K562 (cell line): ENCODE data around the gene PALLD. TPM values are rescaled to one million over a fixed set of nuclear protein-coding genes. Genes with fewer than 3 reads are reported as not detected.

Experiments used
- ATAC-seq: fragments of 200-7000 bp; cut with Tn5 transposase; 3 replicates; pipeline ENCODE4 v1.9.1; 2020; ENCODE audit warnings: moderate library complexity
- BruUV-seq: library from RNA; stranded (reverse); fragments of 400-500 nt; replicated peaks from 2 replicates; lab custom pipeline; 2021; lab: Mats Ljungman, UMichigan
- CTCF ChIA-PET: fragments of 300-600 bp; formaldehyde crosslinking; extraction: SDS; loops from one replicate; lab custom pipeline; 2021; ENCODE audit warnings: low intra/inter-chr PET ratio; lab: Yijun Ruan, JAX
- POLR2A ChIA-PET: fragments of 300-600, 350-650 bp; sonication (Branson Sonifier 250); formaldehyde crosslinking; extraction: SDS; loops from one replicate; lab custom pipeline; 2021; ENCODE audit warnings: antibody characterized with exemption, inconsistent platforms; lab: Yijun Ruan, JAX
- DNase-seq, 4 experiments: peaks; one replicate each; pipeline versions ENCODE4 v3.0.0 to v3.0.0-alpha.2; 2011 to 2018; ENCODE audit warnings: low spot score in 3 of 4, mixed read lengths in 3 of 4; ENCODE audit errors: extremely low read depth in 1 of 4
- FAIRE-seq: peaks from 2 replicates; lab custom pipeline; 2011; peaks lifted over from hg19 to GRCh38; lab: Jason Lieb, UNC
- H2AFZ ChIP-seq: 2 replicates; pipeline ENCODE4 v1.6.0; 2011; ENCODE audit warnings: low read depth, low read length, control low read depth, inconsistent platforms
- H3K27ac ChIP-seq: fragments of 200-600 bp; 3 replicates; pipeline ENCODE4 v1.8.0; 2011; ENCODE audit warnings: low read depth, mild to moderate bottlenecking, control low read depth, inconsistent platforms, low read length, moderate library complexity, mixed read lengths; ENCODE audit errors: extremely low read depth
- H3K27me3 ChIP-seq, 2 experiments: fragments of 300-600 bp in 1 of 2; 2 replicates in 1 of 2; 3 replicates in 1 of 2; pipeline versions ENCODE4 v1.6.0 to v1.8.0; 2011; ENCODE audit warnings: inconsistent platforms in 2 of 2, low read length in 2 of 2, mild to moderate bottlenecking in 1 of 2, mixed read lengths in 1 of 2, moderate library complexity in 1 of 2; ENCODE audit not compliant: control insufficient read depth in 2 of 2, insufficient read depth in 2 of 2
- H3K36me3 ChIP-seq: fragments of 300-600 bp; 3 replicates; pipeline ENCODE4 v1.8.0; 2011; ENCODE audit warnings: mild to moderate bottlenecking, low read length, inconsistent platforms; ENCODE audit not compliant: control insufficient read depth, insufficient read depth
- H3K4me1 ChIP-seq, 2 experiments: fragments of 200-600 bp in 1 of 2; replicated peaks in 1 of 2; 2 replicates in 1 of 2; 3 replicates in 1 of 2; pipeline versions ENCODE4 v1.5.1 to v1.8.0; 2011; ENCODE audit warnings: inconsistent platforms in 2 of 2, low read length in 2 of 2, mild to moderate bottlenecking in 1 of 2, mixed read lengths in 1 of 2, moderate library complexity in 1 of 2; ENCODE audit not compliant: control insufficient read depth in 2 of 2, insufficient read depth in 2 of 2
- H3K4me2 ChIP-seq: 2 replicates; pipeline ENCODE4 v1.6.1; 2011; ENCODE audit warnings: low read length, control low read depth, inconsistent platforms, mixed read lengths; ENCODE audit not compliant: insufficient read depth
- H3K4me3 ChIP-seq: fragments of 200-600 bp; sonication (generic), shearing (Covaris generic); 2 replicates; pipeline ENCODE4 v1.5.1; 2016; ENCODE audit warnings: control low read depth, inconsistent platforms
- H3K79me2 ChIP-seq: fragments of 200-600 bp; 3 replicates; pipeline ENCODE4 v1.8.0; 2011; ENCODE audit warnings: low read length, inconsistent platforms; ENCODE audit not compliant: control insufficient read depth, insufficient read depth
- H3K9ac ChIP-seq, 2 experiments: 2 replicates each; pipeline versions ENCODE4 v1.6.0 to v1.6.1; 2011; ENCODE audit warnings: low read depth in 2 of 2, low read length in 2 of 2, control low read depth in 1 of 2, inconsistent platforms in 1 of 2, mild to moderate bottlenecking in 1 of 2, mixed read lengths in 1 of 2; ENCODE audit not compliant: insufficient read depth in 1 of 2
- H3K9me1 ChIP-seq: one replicate; pipeline ENCODE4 v1.6.0; 2011; ENCODE audit warnings: inconsistent platforms, mild to moderate bottlenecking, low read length, moderate library complexity; ENCODE audit not compliant: control insufficient read depth, insufficient read depth
- H3K9me3 ChIP-seq: replicated peaks from 2 replicates; pipeline ENCODE4 v1.5.1; 2011; ENCODE audit warnings: low read depth, low read length, inconsistent platforms; ENCODE audit not compliant: control insufficient read depth, insufficient read depth
- H4K20me1 ChIP-seq: replicated peaks from 2 replicates; pipeline ENCODE4 v1.6.1; 2011; ENCODE audit warnings: low read length, inconsistent platforms, mixed read lengths; ENCODE audit not compliant: control insufficient read depth, insufficient read depth
- CAMTA2 ChIP-seq: fragments of 250-450 bp; sonication (Bioruptor Pico); conservative IDR thresholded peaks from 2 replicates; pipeline ENCODE4 v1.5.1; 2022
- CBFB ChIP-seq: sonication (generic); formaldehyde crosslinking; IDR thresholded peaks from 2 replicates; pipeline ENCODE4 v1.4.0; 2020; ENCODE audit warnings: mild to moderate bottlenecking, missing genetic modification reagents
- CHD1 ChIP-seq: fragments of 200-600 bp; sonication (generic); IDR thresholded peaks from one replicate; pipeline ENCODE4 v1.6.1; 2012; ENCODE audit warnings: mild to moderate bottlenecking, moderate library complexity, low read length, inconsistent platforms
- ETV6 ChIP-seq, 3 experiments: fragments of 150-350 bp in 1 of 3; sonication (generic) in 1 of 3; formaldehyde crosslinking in 1 of 3; IDR thresholded peaks; 2 replicates each; pipeline versions ENCODE4 v1.6.1 to v1.8.0; 2014 to 2022; ENCODE audit warnings: borderline replicate concordance in 2 of 3, low read depth in 2 of 3, antibody characterized with exemption in 1 of 3, low read length in 1 of 3, mild to moderate bottlenecking in 1 of 3, missing genetic modification reagents in 1 of 3
- HDAC3 ChIP-seq: fragments of 450-650 bp; IDR thresholded peaks from 2 replicates; pipeline ENCODE4 v1.6.1; 2018; ENCODE audit warnings: borderline replicate concordance, mild to moderate bottlenecking, moderate library complexity; ENCODE audit not compliant: partially characterized antibody
- HNRNPLL ChIP-seq: fragments of 200-400 bp; formaldehyde crosslinking; IDR thresholded peaks from 2 replicates; pipeline ENCODE4 v1.6.1; 2017; ENCODE audit warnings: low read length, low read depth, mild to moderate bottlenecking; ENCODE audit not compliant: poor library complexity, severe bottlenecking
- MAFK ChIP-seq: IDR thresholded peaks from 2 replicates; pipeline ENCODE4 v1.6.1; 2011; ENCODE audit warnings: low read length, improper control_type of control experiment
- POLR2AphosphoS5 ChIP-seq: IDR thresholded peaks from 2 replicates; pipeline ENCODE4 v1.6.1; 2011; ENCODE audit warnings: mild to moderate bottlenecking, low read depth, low read length, moderate library complexity; ENCODE audit not compliant: control insufficient read depth, insufficient read depth
- RFX1 ChIP-seq: fragments of 450-650 bp; IDR thresholded peaks from 2 replicates; pipeline ENCODE4 v1.6.1; 2016; ENCODE audit warnings: mild to moderate bottlenecking, moderate library complexity
- TAL1 ChIP-seq: fragments of 450-650 bp; IDR thresholded peaks from 2 replicates; pipeline ENCODE4 v1.6.1; 2016; ENCODE audit warnings: mild to moderate bottlenecking
- ZFP30 ChIP-seq: fragments of 250-450 bp; sonication (Bioruptor Pico); IDR thresholded peaks from 2 replicates; pipeline ENCODE4 v1.8.0; 2022; ENCODE audit warnings: moderate library complexity, mild to moderate bottlenecking, inconsistent platforms, borderline replicate concordance
- WGBS: fragments of 100-300 bp; shearing (Covaris generic); methylation state at CpG from one replicate; pipeline ENCODE4 v1.1.6; 2016; ENCODE audit warnings: low coverage, mixed read lengths; ENCODE audit not compliant: insufficient coverage; ENCODE audit errors: missing lambda C conversion rate; 5-methylcytosine and 5-hydroxymethylcytosine counted together
- in situ Hi-C: fragments of 300-500 bp; cut with MboI; formaldehyde crosslinking; loops from 4 replicates; pipeline ENCODE4 v1.15.0; 2018; ENCODE audit warnings: inconsistent platforms, mixed read lengths
- intact Hi-C: fragments of 100-400 bp; cut with micrococcal nuclease; formaldehyde crosslinking; loops from 2 replicates; pipeline ENCODE4 v1.14.2; 2022
- polyA plus RNA-seq, 8 experiments: library from polyadenylated mRNA; depleted of rRNA in 4 of 8; stranded (reverse) in 5 of 8; unstranded in 3 of 8; fragments of >200 nt; fragmentation: Nextera tagmentation in 2 of 8; fragmentation: Illumina TruSeq in 1 of 8; extraction: Ambion mirVana in 2 of 8; extraction: Trizol in 1 of 8; gene quantifications; 2 replicates each; pipeline versions ENCODE4 v1.2.1 to v1.2.3, GENCODE V29; 2011 to 2014; ENCODE audit warnings: inconsistent platforms in 1 of 8, missing spikeins in 1 of 8
- total RNA-seq, 7 experiments: library from RNA; depleted of rRNA in 6 of 7; stranded (reverse); fragments of >200 nt in 6 of 7; fragmentation: Illumina TruSeq in 2 of 7; extraction: Trizol in 2 of 7; gene quantifications; 2 replicates each; pipeline versions ENCODE4 v1.2.1 to v1.2.3, GENCODE V29; 2011 to 2021; ENCODE audit warnings: low replicate concordance in 1 of 7
- TF ChIP-seq, protein P1 (sequence below): IDR thresholded peaks from 2 replicates; pipeline ENCODE4 v1.6.1; 2011; ENCODE audit warnings: borderline replicate concordance, low read depth, mild to moderate bottlenecking, moderate library complexity, low read length; ENCODE audit not compliant: insufficient read depth, poor library complexity, severe bottlenecking
- TF ChIP-seq, protein P2 (sequence below): IDR thresholded peaks from 2 replicates; pipeline ENCODE4 v1.6.1; 2016; ENCODE audit warnings: missing genetic modification characterization, missing compliant biosample characterization
- TF ChIP-seq, protein P3 (sequence below): fragments of 250-450 bp; sonication (Bioruptor Pico); IDR thresholded peaks from 2 replicates; pipeline ENCODE4 v1.5.0; 2022; ENCODE audit warnings: mild to moderate bottlenecking
- TF ChIP-seq, protein P4 (sequence below), 2 experiments: fragments of 250-450 bp in 1 of 2; fragments of 450-650 bp in 1 of 2; sonication (Bioruptor Pico) in 1 of 2; IDR thresholded peaks; 2 replicates each; pipeline versions ENCODE4 v1.6.1 to v1.8.0; 2016 to 2021; ENCODE audit warnings: mild to moderate bottlenecking in 2 of 2, moderate library complexity in 2 of 2, missing compliant biosample characterization in 1 of 2, missing genetic modification characterization in 1 of 2

The PALLD gene
- total and polyA plus RNA-seq, 9 of the 15 experiments (the other 6 are each of a cell fraction or from before 2014, with no cell fraction given) = 0.01 to 0.35 (median 0.06) TPM; not detected in 3

DNA sequence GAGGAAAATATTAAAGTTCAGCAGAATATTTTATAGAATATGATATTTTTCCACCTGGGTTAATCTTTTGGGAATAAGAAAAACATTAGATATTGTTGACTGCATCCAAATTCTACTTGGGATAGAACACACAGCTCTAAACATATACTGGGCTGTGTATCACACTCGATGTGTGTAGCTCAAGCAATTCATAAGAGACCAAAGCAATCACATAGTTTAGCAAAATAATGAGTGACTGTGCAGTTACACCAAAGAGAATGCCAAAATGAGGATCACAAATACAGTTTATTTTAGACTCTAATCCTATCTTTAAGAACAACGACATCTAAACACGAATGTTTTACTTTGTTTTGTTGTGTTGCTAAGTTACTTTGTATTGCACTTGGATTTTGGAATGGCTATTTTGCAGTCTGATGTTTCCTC, 412.0 kb downstream of the PALLD start:
- CTCF ChIA-PET = no interaction called here
- H4K20me1 ChIP-seq = no peaks in the 10 kb centered on the region
- no peak overlapping the region for H2AFZ ChIP-seq
- H3K27me3 ChIP-seq = no peaks in the 10 kb centered on the region
- H3K4me1 ChIP-seq = no peaks in the 10 kb centered on the region
- no peaks in the 10 kb centered on the region for H3K9me3 ChIP-seq
- POLR2A ChIA-PET = no interaction called here
- TF ChIP-seq, protein P1, sequence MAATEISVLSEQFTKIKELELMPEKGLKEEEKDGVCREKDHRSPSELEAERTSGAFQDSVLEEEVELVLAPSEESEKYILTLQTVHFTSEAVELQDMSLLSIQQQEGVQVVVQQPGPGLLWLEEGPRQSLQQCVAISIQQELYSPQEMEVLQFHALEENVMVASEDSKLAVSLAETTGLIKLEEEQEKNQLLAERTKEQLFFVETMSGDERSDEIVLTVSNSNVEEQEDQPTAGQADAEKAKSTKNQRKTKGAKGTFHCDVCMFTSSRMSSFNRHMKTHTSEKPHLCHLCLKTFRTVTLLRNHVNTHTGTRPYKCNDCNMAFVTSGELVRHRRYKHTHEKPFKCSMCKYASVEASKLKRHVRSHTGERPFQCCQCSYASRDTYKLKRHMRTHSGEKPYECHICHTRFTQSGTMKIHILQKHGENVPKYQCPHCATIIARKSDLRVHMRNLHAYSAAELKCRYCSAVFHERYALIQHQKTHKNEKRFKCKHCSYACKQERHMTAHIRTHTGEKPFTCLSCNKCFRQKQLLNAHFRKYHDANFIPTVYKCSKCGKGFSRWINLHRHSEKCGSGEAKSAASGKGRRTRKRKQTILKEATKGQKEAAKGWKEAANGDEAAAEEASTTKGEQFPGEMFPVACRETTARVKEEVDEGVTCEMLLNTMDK = no peak
- no peak for TF ChIP-seq ETV6 (IDR thresholded peaks at IDR 0.05; ENCODE audit: borderline replicate concordance in 1 of 2, low read depth in 2 of 2, low read length in 1 of 2)
- no peak for TF ChIP-seq ETV6 (CRISPR knock-in tag; IDR thresholded peaks at IDR 0.05; ENCODE audit: borderline replicate concordance)
- TF ChIP-seq, protein P2, sequence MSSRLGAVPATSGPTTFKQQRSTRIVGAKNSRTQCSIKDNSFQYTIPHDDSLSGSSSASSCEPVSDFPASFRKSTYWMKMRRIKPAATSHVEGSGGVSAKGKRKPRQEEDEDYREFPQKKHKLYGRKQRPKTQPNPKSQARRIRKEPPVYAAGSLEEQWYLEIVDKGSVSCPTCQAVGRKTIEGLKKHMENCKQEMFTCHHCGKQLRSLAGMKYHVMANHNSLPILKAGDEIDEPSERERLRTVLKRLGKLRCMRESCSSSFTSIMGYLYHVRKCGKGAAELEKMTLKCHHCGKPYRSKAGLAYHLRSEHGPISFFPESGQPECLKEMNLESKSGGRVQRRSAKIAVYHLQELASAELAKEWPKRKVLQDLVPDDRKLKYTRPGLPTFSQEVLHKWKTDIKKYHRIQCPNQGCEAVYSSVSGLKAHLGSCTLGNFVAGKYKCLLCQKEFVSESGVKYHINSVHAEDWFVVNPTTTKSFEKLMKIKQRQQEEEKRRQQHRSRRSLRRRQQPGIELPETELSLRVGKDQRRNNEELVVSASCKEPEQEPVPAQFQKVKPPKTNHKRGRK (tag) = no peak
- TF ChIP-seq HNRNPLL = no peak
- TF ChIP-seq TAL1 = no peak
- no peak for TF ChIP-seq CAMTA2 (CRISPR knock-in tag)
- no peak for TF ChIP-seq RFX1
- no peak for TF ChIP-seq CBFB (CRISPR knock-in tag)
- TF ChIP-seq HDAC3 = no peak
- TF ChIP-seq, protein P3, sequence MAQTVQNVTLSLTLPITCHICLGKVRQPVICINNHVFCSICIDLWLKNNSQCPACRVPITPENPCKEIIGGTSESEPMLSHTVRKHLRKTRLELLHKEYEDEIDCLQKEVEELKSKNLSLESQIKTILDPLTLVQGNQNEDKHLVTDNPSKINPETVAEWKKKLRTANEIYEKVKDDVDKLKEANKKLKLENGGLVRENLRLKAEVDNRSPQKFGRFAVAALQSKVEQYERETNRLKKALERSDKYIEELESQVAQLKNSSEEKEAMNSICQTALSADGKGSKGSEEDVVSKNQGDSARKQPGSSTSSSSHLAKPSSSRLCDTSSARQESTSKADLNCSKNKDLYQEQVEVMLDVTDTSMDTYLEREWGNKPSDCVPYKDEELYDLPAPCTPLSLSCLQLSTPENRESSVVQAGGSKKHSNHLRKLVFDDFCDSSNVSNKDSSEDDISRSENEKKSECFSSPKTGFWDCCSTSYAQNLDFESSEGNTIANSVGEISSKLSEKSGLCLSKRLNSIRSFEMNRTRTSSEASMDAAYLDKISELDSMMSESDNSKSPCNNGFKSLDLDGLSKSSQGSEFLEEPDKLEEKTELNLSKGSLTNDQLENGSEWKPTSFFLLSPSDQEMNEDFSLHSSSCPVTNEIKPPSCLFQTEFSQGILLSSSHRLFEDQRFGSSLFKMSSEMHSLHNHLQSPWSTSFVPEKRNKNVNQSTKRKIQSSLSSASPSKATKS (CRISPR knock-in tag) = no peak
- TF ChIP-seq ZFP30 = no peak
- no peak for TF ChIP-seq POLR2AphosphoS5
- TF ChIP-seq CHD1 = no peak
- TF ChIP-seq MAFK = no peak
- TF ChIP-seq, protein P4, sequence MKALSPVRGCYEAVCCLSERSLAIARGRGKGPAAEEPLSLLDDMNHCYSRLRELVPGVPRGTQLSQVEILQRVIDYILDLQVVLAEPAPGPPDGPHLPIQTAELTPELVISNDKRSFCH (CRISPR knock-in tag; IDR thresholded peaks at IDR 0.05) = no peak
- TF ChIP-seq, protein P4 (tag; IDR thresholded peaks at IDR 0.05) = no peak
- H3K4me3 ChIP-seq = no peak overlapping the region
- FAIRE-seq (no peak), ATAC-seq (no peak), DNase-seq (no peak)
- H3K36me3 ChIP-seq = no peaks in the 10 kb centered on the region
- BruUV-seq = no TSS peak
- no peaks in the 10 kb centered on the region for H3K79me2 ChIP-seq
- intact Hi-C loops = no loop called here
- H3K9ac ChIP-seq = no peak overlapping the region
- in situ Hi-C loops = no loop called here
- H3K4me2 ChIP-seq = no peak overlapping the region
- no peak overlapping the region for H3K27ac ChIP-seq
- no peaks in the 10 kb centered on the region for H3K9me1 ChIP-seq
- WGBS = 0% methylated on average over 3 of the region's 3 CpGs
